Neural progenitor cell (in vitro differentiated cells): Measurements from ENCODE around the gene KLK1. TPM values are rescaled to one million over a fixed set of nuclear protein-coding genes. Genes with fewer than 3 reads are reported as not detected.
"Not testable (repeated sequence)": the region's sequence is repeated elsewhere in the genome, so short reads cannot be mapped to it uniquely, and the experiment has no call there.

Experiments used
- DNase-seq: peaks from one replicate; pipeline ENCODE4 v3.0.0-alpha.2; 2016; ENCODE audit warnings: low spot score
- H2AFZ ChIP-seq: fragments of 200-600 bp; sonication (generic); replicated peaks from 2 replicates; pipeline ENCODE4 v1.6.1; 2016; ENCODE audit warnings: antibody characterized with exemption
- H3F3A ChIP-seq: fragments of 200-600 bp; sonication (generic); 2 replicates; pipeline ENCODE4 v1.6.1; 2016; ENCODE audit warnings: antibody characterized with exemption, low read depth
- H3K27ac ChIP-seq: fragments of 200-600 bp; sonication (generic); 2 replicates; pipeline ENCODE4 v1.5.1; 2016; ENCODE audit warnings: mild to moderate bottlenecking
- H3K27me3 ChIP-seq: fragments of 200-600 bp; sonication (generic); 2 replicates; pipeline ENCODE4 v1.6.1; 2016; ENCODE audit warnings: mild to moderate bottlenecking, moderate library complexity
- H3K36me3 ChIP-seq: fragments of 200-600 bp; sonication (generic); 2 replicates; pipeline ENCODE4 v1.5.1; 2016
- H3K4me1 ChIP-seq: fragments of 200-600 bp; sonication (generic); 2 replicates; pipeline ENCODE4 v1.6.1; 2016; ENCODE audit warnings: mixed run types
- H3K4me2 ChIP-seq: fragments of 200-600 bp; sonication (generic); 2 replicates; pipeline ENCODE4 v1.6.1; 2016
- H3K4me3 ChIP-seq: fragments of 200-600 bp; sonication (generic); 2 replicates; pipeline ENCODE4 v1.5.1; 2016
- H3K79me2 ChIP-seq: fragments of 200-600 bp; sonication (generic); 2 replicates; pipeline ENCODE4 v1.6.1; 2016; ENCODE audit warnings: low read depth
- H3K9ac ChIP-seq: fragments of 200-600 bp; sonication (generic); 2 replicates; pipeline ENCODE4 v1.6.1; 2016
- H3K9me3 ChIP-seq: fragments of 200-600 bp; sonication (generic); 2 replicates; pipeline ENCODE4 v1.5.1; 2016; ENCODE audit warnings: low read depth
- H4K20me1 ChIP-seq: fragments of 200-600 bp; sonication (generic); 2 replicates; pipeline ENCODE4 v1.6.1; 2016; ENCODE audit warnings: low read depth
- H3K27ac Mint-ChIP-seq: 3 replicates; pipeline ENCODE4 v1.8.0; 2021; ENCODE audit warnings: mixed read lengths
- H3K27me3 Mint-ChIP-seq: 2 replicates; pipeline ENCODE4 v1.8.0; 2022; ENCODE audit warnings: low read depth, mild to moderate bottlenecking, inconsistent platforms, moderate library complexity, mixed read lengths; ENCODE audit not compliant: insufficient read depth
- H3K36me3 Mint-ChIP-seq: 3 replicates; pipeline ENCODE4 v1.8.0; 2021; ENCODE audit warnings: mixed read lengths
- H3K4me1 Mint-ChIP-seq: 3 replicates; pipeline ENCODE4 v1.8.0; 2021; ENCODE audit warnings: mixed read lengths
- H3K4me3 Mint-ChIP-seq: 3 replicates; pipeline ENCODE4 v1.8.0; 2021; ENCODE audit warnings: mild to moderate bottlenecking, moderate library complexity, mixed read lengths
- H3K9me3 Mint-ChIP-seq: 3 replicates; pipeline ENCODE4 v1.8.0; 2020; ENCODE audit warnings: mixed read lengths
- CTCF ChIP-seq: fragments of 200-600 bp; sonication (generic); IDR thresholded peaks from 2 replicates; pipeline ENCODE4 v1.5.1; 2017; ENCODE audit warnings: antibody characterized with exemption, mild to moderate bottlenecking
- EZH2 ChIP-seq: fragments of 200-600 bp; sonication (generic); IDR thresholded peaks from 2 replicates; pipeline ENCODE4 v1.6.1; 2017; ENCODE audit warnings: antibody characterized with exemption, mild to moderate bottlenecking, moderate library complexity
- EZH2phosphoT487 ChIP-seq: fragments of 200-600 bp; sonication (generic); IDR thresholded peaks from 2 replicates; pipeline ENCODE4 v1.6.1; 2017; ENCODE audit warnings: antibody characterized with exemption
- small RNA-seq: library from RNA; depleted of rRNA; stranded (forward); fragments of <200 nt; gene quantifications from one replicate; pipeline ENCODE3, GENCODE V24; 2015
- total RNA-seq: library from RNA; depleted of rRNA; stranded (reverse); fragments of >200 nt; gene quantifications from 2 replicates; pipeline ENCODE4 v1.2.3, GENCODE V29; 2015; ENCODE audit warnings: low replicate concordance

KLK1 gene
- total RNA-seq, 1 donor from 2014 or later, result not detected

- Mint-ChIP-seq H3K36me3 (no peaks in the 10 kb centered on the region), H3K9me3 (no peaks in the 10 kb centered on the region), H3K4me3 (no peak overlapping the region), H3K27ac (no peak overlapping the region), H3K27me3 (peaks cover 13% of the 10 kb centered on the region), H3K4me1 (peaks cover 3% of the 10 kb centered on the region)
- Histone ChIP-seq H3K9ac (no peak overlapping the region), H3K4me3 (no peak overlapping the region), H3K79me2 (no peaks in the 10 kb centered on the region), H3K9me3 (no peaks in the 10 kb centered on the region), H3F3A (no peaks in the 10 kb centered on the region), H2AFZ (no peak overlapping the region), H3K27me3 (peaks cover 31% of the 10 kb centered on the region), H3K4me1 (no peaks in the 10 kb centered on the region), H3K36me3 (no peaks in the 10 kb centered on the region), H3K27ac (no peak overlapping the region), H3K4me2 (no peak overlapping the region), H4K20me1 (no peaks in the 10 kb centered on the region)
- no peak for TF ChIP-seq CTCF
- TF ChIP-seq EZH2phosphoT487, result no peak
- TF ChIP-seq EZH2, result no peak
- DNase-seq, result no peak
Measured at GRCh38 chr19:50772476-50772875, 51.1 kb downstream of the KLK1 start.

- no peak for DNase-seq
- H3K27me3 Mint-ChIP-seq, result peaks cover 14% of the 10 kb centered on the region
- H3K27ac ChIP-seq, result no peak overlapping the region
Measured at GRCh38 chr19:50770888-50771287, 52.7 kb downstream of the KLK1 start.

GRCh38 chr19:50770164-50770563 lies 53.4 kb downstream of the KLK1 start, which contains the start of gene GPR32:
TSS of gene GPR32 (plus strand) at chr19:50770464. CDS start at chr19:50770601, 137 bp downstream.
- not testable (repeated sequence) for H3K9me3 ChIP-seq, H3K36me3 ChIP-seq, H3K9me3 Mint-ChIP-seq, H3K27ac ChIP-seq, H3F3A ChIP-seq, H3K4me2 ChIP-seq, H3K27me3 ChIP-seq, H3K9ac ChIP-seq, H3K4me1 ChIP-seq, H3K4me3 Mint-ChIP-seq, DNase-seq, H3K4me3 ChIP-seq, H2AFZ ChIP-seq, H3K36me3 Mint-ChIP-seq, H3K79me2 ChIP-seq, H4K20me1 ChIP-seq, H3K4me1 Mint-ChIP-seq, H3K27ac Mint-ChIP-seq
- H3K27me3 Mint-ChIP-seq, result peaks cover 11% of the 10 kb centered on the region

More at GRCh38 chr19:50770888-50771287, 52.7 kb downstream of the KLK1 start:
- Mint-ChIP-seq H3K4me1 (peaks cover 3% of the 10 kb centered on the region), H3K36me3 (no peaks in the 10 kb centered on the region), H3K4me3 (no peak overlapping the region), H3K27ac (no peak overlapping the region), H3K9me3 (no peaks in the 10 kb centered on the region)
- H3K4me3 ChIP-seq, result no peak overlapping the region
- H3K36me3 ChIP-seq, result no peaks in the 10 kb centered on the region
- no peaks in the 10 kb centered on the region for H3F3A ChIP-seq
- no peak overlapping the region for H3K9ac ChIP-seq
- no peaks in the 10 kb centered on the region for H3K79me2 ChIP-seq
- no peaks in the 10 kb centered on the region for H4K20me1 ChIP-seq
- no peak overlapping the region for H2AFZ ChIP-seq
- TF ChIP-seq CTCF, result no peak
- no peak for TF ChIP-seq EZH2
- no peak for TF ChIP-seq EZH2phosphoT487
- no peaks in the 10 kb centered on the region for H3K9me3 ChIP-seq
- peaks cover 16% of the 10 kb centered on the region for H3K27me3 ChIP-seq
- H3K4me1 ChIP-seq, result no peaks in the 10 kb centered on the region
- no peak overlapping the region for H3K4me2 ChIP-seq

Small RNA genes within 50 kb of the gene (small RNA-seq; reads per million reads assigned to genes)
- gene SNORD88A (240 reads per million, percentile 99 among the genes with 10 or more reads in this experiment), gene SNORD88B (not detected), gene SNORD88C (not detected)

Other genes starting within 250 kb of the KLK1 start
- 0.41 and 1.1 TPM in 2 replicates for gene SYT3, start 183.9 kb downstream of the KLK1 start, total RNA-seq
- gene C19orf81, start 174.3 kb downstream of the KLK1 start, total RNA-seq, result 1.3 and 6.0 TPM in 2 replicates
- 1.4 and 2.3 TPM in 2 replicates for gene SHANK1, start 104.0 kb downstream of the KLK1 start, total RNA-seq
- 0.09 and 3.4 TPM in 2 replicates for gene CLEC11A, start 100.4 kb downstream of the KLK1 start, total RNA-seq
- not detected in 2 replicates for gene GPR32, start 53.3 kb downstream of the KLK1 start, total RNA-seq
- gene ACP4, start 33.4 kb downstream of the KLK1 start, total RNA-seq, result not detected in 2 replicates
- gene KLK15, start 9.8 kb upstream of the KLK1 start, total RNA-seq, result not detected in 2 replicates
- gene KLK3, start 31.1 kb upstream of the KLK1 start, total RNA-seq, result not detected in 2 replicates
- not detected in 2 replicates for gene KLK2, start 49.7 kb upstream of the KLK1 start, total RNA-seq
- gene KLK4, start 87.6 kb upstream of the KLK1 start, total RNA-seq, result 0.68 TPM in 1 of 2 replicates, not detected in the other
- gene KLK5, start 129.3 kb upstream of the KLK1 start, total RNA-seq, result not detected in 2 replicates
- not detected in 2 replicates for gene KLK6, start 145.8 kb upstream of the KLK1 start, total RNA-seq
- gene KLK7, start 160.1 kb upstream of the KLK1 start, total RNA-seq, result 0.28 and 0.36 TPM in 2 replicates
- gene KLK8, start 177.8 kb upstream of the KLK1 start, total RNA-seq, result 0.46 TPM in 1 of 2 replicates, not detected in the other
- gene KLK10, start 195.9 kb upstream of the KLK1 start, total RNA-seq, result 1.9 TPM in 1 of 2 replicates, not detected in the other
- gene KLK11, start 202.8 kb upstream of the KLK1 start, total RNA-seq, result not detected in 2 replicates
- gene KLK12, start 211.2 kb upstream of the KLK1 start, total RNA-seq, result not detected in 2 replicates
- not detected in 2 replicates for gene KLK13, start 241.3 kb upstream of the KLK1 start, total RNA-seq